ENCODE data around the gene RNF17.

The RNF17 gene

DNA sequence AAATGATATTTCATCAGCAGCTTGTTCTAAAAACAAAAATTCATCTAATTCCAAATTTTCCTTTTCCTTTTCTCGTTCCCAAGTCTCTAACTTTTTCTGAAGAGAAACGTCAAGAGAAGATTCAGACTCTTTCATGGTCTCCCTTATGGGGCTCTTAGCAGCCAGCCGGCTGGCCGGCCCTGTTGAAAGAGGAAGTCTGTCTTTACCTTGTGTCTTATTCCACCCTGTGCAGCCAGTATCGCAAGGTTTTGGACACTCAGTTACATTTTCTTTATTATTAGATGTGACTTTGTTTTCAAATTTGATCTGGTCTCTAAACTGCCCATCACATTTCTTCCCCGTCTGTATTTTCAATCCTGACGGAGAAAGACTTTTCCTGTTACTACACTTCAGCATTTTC lies 142.3 kb downstream of the RNF17 start:
- DNase-seq = no peak

DNA sequence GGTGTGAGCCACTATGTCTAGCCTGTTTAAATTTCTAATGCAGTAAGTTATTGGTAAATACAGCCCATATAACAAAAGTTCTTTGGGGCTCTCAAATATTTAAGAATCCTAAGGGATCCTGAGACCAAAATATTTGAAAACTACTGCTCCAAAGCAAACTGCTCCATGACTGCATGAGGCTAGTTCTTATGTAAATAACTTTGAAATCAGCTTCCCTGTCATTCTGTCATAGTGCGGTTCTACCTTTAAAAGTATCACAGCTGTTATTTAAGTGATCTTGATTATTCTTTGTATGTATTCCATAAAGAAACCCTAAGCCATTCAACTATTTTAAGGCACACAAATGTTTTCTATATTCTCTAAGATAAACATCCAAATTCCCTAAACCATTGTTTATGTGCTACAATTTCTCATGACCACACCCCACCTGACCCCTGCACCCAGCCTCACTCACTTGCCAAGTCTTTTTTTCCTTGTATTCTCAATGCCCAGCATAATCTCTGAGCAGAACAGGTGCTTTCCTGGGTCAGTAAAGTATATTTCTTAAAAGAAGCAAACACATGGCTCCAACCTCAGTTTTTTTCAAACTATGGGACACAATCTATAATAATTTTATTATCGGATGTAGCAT lies 146.6 kb downstream of the RNF17 start:
- DNase-seq = no peak

DNA sequence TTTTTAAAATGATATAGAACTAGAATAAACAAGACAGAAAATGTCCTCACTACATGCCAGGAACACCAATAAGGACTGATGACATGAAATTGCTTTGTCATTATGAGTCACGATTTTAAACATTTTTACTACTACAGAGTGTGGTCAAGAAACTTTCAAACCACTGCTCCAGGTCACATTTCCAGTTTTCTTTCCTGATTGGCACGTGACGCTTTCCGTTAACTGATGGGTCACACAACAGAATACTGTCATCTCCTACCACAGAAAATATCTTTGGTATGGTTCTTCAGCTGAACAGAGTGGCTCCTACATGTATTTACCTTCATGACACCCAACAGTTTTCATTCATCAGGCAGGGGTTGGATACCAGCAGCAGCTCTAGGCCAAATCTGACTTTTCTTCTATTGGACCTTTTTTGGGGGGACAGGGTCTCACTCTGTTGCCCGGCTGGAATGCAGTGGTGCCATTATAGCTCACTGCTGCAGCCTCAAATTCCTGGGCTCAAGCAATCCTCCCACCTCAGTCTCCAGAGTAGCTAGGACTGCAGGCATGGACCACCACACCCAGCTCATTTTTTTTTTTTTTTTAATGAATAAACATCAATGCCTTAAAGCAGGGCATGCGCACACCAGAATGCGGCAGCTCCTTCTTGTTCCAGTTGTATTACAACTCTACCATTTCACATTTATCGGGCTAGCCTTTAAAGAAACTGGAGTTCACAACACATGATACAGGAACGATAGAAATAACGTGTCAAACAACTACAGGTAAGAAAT lies 147.4 kb downstream of the RNF17 start:
- DNase-seq = peak; percentile 14

DNA sequence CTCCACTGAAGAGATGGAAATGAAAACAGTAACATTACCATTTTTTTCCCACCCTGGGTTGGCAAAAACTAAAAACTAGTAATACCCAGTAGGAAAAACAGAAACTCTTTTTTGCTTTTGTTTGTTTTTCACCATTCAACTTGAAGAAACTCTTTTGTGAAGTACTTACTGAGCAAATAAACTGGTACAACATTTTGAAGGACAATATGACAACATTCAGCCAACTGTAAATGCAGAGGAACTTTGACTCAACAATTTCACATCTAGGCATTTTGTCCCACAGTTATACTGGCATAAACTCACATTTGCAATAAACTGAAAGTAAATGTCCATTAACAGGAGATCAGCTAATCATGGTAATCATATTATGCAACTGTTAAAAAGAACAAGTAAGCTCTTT lies 152.5 kb downstream of the RNF17 start:
- DNase-seq = no peak

DNA sequence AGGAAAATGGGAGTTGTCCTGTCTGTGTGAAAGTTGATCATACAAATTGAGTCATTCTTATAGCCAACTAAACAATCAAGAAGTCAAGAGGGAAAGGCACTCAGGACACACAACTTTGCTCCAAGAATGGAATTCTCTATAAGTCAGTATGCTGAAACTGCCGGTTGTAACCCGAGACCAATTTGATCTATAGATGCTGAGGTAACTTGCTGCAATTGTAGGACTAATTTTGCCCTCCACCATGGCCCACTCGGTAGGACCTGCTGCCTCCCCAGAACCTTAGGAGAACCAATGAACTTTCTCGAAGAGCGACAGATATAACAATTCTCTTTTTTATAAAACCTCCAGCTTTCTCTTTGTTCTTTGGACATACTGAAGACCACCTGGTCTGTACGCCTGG lies 157.0 kb downstream of the RNF17 start:
- DNase-seq = peak; percentile 13

DNA sequence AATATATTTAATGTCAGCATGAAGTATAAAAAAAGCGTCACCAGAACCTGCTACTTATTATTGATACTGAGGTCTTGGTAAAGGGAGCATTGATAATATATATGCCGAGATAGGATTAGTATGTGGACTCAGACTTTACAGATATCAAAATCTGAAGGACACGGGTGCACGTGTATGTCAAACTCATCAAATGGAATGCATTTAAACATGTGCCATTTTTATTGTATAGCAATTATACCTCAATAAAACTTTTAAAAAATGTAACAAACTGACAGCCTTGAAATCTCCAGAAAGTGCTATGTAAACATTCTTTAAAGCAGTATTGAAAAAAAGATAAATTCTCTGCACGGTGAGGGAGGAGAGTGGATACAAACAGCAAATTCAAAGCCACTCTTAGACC lies 157.9 kb downstream of the RNF17 start:
- no peak for DNase-seq

DNA sequence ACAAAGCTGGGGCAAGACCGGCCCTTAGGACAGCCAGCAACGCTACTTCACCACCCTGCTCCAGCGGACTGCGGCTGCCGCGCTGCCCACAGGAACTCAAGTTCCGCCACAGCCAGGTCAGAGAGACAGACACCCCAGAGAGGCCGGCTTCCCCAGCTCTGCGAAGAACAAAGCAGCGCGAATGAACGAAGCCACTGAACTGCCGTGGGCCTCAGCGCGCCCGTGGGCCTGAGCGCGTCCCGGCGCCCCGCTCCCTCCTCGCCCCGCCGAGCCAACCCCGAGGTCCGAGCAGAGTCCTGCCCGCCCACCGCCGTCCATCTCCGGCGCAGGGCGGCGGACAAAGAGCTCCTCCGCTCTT lies 158.4 kb downstream of the RNF17 start:
- DNase-seq = no peak

DNA sequence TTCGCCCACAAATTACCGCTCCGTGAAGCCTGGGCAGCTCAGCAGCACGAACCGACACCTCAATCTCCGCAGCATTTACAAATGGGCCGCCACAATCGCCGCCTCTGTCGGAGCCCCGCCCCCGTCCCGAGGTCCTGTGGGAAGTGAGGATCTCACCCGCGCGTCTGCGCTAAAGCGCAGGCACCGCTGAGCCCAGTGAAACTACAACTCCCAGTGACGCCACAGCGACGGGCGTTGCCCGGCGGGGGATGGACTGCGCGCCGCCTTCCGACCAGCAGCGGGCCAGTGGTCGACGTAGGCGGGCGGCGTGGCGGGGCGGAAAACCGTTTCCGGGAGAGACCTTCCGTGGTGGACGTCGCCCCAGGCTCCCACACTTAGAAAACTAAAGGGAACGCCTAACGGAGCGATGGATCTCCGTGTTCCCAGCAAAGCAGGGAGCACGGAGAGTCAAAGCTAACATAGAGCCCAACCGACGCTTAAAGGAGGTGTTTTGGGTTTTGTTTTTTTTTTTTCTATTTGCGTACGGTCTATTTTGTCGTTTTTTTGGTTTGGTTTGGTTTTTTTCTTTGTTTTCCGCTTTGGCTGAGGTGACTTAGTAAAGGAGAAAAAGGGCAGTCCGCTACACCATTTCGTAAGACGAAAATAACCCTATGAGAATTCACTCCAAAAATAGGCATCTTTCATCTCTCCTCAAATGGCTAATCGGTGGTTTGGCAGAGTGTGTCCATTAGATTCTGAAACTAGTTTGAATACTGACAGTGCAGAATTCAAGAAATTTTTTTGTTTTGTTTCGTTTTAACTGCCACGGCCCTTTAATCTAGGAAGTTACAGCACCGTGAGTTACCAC lies 159.0 kb downstream of the RNF17 start:
- DNase-seq = peak; percentile 97

DNA sequence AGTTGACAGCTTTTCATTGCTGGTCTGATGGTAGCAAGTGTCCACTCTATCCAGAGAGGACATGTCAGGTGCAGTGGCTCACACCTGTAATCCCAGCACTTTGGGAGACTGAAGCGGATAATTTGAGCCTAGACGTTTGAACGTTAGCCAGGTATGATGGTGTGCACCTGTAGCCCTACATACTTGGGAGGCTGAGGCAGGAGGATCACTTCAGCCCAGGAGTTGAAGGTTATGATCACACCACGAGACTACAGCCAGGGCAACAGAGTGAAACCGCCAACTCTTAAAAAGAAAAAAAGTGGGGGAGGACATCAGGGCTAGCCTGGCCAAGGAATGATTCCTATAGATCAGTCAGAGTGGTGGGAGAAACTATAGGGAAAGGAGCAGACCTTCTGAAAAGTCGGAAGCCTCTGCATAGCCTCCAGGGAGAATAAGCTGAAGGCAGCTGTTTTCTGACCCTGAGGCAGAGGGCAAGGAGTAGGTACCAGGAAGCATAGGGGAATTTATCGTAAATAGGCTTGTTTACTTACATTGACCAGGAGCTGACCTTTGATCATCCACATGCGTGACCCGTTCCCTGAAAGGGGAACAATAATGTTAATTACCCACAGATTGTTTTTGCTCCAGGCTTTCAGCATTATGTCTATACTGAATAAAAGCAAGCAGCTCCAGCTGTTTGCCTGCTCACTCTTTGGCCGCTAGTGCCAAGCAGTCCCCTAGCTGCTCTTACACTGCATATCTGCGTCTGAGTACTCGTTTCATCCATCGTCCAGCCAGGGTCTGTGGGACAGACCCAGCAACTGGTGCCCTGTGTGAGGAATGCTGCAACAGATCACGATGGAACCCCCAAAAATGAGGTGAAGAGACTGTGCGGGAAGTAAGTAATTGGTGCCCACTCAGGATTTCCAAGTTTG lies 161.6 kb downstream of the RNF17 start:
- DNase-seq = no peak

DNA sequence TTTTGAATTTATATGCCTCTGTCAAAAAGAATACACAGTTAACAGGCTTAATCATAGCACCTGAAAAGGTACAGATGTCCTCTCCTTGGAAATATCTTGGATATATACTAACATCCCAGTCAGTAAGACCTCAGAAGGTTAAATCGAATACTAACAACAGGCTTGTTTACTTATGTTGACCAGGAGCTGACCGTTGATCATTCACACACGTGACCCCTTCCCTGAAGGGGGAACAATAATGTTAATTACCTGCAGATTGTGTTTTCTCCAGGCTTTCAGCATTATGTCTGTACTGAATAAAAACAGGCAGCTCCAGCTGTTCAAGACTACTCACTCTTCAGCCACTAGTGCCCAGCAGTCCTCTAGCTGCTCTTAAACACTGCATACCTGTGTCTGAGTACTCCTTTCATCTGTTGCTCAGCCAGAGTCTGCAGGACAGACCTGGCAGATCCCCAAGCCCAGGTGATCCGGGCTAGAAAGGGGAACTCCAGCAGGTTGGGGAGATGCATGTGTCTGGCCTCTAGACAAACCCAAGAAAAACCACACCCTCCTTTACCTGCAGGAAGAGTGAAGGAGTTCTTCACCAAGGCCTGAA lies 163.9 kb downstream of the RNF17 start:
- DNase-seq = no peak

DNA sequence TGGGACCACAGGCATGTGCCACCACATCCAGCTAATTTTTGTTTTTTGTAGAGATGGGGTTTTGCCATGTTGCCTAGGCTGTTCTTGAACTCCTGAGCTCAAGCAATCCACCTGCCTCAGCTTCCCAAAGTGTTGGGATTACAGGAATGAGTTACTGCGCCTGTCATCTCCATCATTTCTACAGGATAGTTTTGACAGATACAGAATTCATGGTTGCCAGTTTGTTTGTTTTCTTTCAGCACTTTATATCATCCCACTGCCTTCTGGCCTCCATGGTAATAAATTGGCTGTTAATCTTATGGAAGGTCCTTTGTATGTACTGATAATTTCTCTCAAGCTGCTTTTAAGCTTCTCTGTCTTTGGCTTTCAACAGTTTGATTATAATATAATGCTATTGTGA lies 165.2 kb downstream of the RNF17 start:
- DNase-seq = no peak
